ENCODE measurements around the gene SLC25A20.

DNA sequence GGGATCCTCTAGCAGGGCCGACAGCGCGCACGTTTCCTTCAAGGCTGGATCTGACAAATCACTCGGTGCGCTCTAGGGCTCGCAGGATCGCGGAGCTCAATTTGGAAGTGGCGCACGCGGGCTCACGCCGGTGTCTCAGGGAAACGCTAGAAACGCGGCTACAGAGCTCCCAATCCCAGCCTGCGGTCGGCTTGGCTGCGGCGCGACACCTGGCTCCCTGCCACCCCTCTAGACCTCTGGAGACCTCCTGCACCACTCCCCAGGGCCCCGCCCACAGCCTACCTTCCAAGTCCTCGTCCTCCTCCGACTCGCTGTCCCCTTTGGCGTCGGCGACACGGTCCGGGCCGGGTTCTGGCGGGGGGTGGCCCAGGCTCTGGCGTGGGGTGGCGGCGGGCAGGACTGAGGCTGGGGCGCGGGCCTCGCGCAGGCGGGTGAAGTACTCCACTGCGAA lies 51.6 kb downstream of the SLC25A20 start:
- no peak for TF ChIP-seq POLR2A (IDR thresholded peaks at IDR 0.05)
- TF ChIP-seq, protein P1, sequence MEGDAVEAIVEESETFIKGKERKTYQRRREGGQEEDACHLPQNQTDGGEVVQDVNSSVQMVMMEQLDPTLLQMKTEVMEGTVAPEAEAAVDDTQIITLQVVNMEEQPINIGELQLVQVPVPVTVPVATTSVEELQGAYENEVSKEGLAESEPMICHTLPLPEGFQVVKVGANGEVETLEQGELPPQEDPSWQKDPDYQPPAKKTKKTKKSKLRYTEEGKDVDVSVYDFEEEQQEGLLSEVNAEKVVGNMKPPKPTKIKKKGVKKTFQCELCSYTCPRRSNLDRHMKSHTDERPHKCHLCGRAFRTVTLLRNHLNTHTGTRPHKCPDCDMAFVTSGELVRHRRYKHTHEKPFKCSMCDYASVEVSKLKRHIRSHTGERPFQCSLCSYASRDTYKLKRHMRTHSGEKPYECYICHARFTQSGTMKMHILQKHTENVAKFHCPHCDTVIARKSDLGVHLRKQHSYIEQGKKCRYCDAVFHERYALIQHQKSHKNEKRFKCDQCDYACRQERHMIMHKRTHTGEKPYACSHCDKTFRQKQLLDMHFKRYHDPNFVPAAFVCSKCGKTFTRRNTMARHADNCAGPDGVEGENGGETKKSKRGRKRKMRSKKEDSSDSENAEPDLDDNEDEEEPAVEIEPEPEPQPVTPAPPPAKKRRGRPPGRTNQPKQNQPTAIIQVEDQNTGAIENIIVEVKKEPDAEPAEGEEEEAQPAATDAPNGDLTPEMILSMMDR (IDR thresholded peaks at IDR 0.05 in 4 of 5, conservative IDR thresholded peaks at IDR 0.05 in 1 of 5): no peak

Data from gastrocnemius medialis (tissue), 4 donors.